Glomerular endothelial cell (primary cell): ENCODE results near the gene KIF3C. TPM values are rescaled to one million over a fixed set of nuclear protein-coding genes. Genes with fewer than 3 reads are reported as not detected.
A peak's percentile ranks its signal among the peaks of the same experiment; 100 is the strongest.
"Not testable (repeated sequence)": the region's sequence is repeated elsewhere in the genome, so short reads cannot be mapped to it uniquely, and the experiment has no call there.

Experiments
- DNase-seq: peaks from one replicate; pipeline ENCODE4 v3.0.0-alpha.2; 2011; ENCODE audit warnings: low read depth, low spot score; ENCODE audit errors: extremely low read depth
- total RNA-seq: library from RNA; depleted of rRNA; stranded (reverse); fragments of >200 nt; gene quantifications from 2 replicates; pipeline ENCODE4 v1.2.3, GENCODE V29; 2015

Gene KIF3C
- total RNA-seq, 1 donor from 2014 or later = 30.7 TPM

GRCh38 chr2:25966531-25967270 lies 15.6 kb downstream of the KIF3C start:
- no peak for DNase-seq

- DNase-seq = no peak
Measured at GRCh38 chr2:25964891-25965290, 17.4 kb downstream of the KIF3C start.

- DNase-seq = peak; percentile 90
Measured at GRCh38 chr2:25960920-25961319, 21.4 kb downstream of the KIF3C start.

- no peak for DNase-seq
Measured at GRCh38 chr2:25960396-25960795, 21.9 kb downstream of the KIF3C start.

- DNase-seq = not testable (repeated sequence)
Measured at GRCh38 chr2:25958611-25959010, 23.7 kb downstream of the KIF3C start.

- DNase-seq = no peak
Measured at GRCh38 chr2:25957743-25958142, 24.6 kb downstream of the KIF3C start.

- no peak for DNase-seq
Measured at GRCh38 chr2:25955869-25956535, 26.3 kb downstream of the KIF3C start.

GRCh38 chr2:25955036-25955435 lies 27.3 kb downstream of the KIF3C start:
- DNase-seq = no peak

GRCh38 chr2:25954199-25954752 lies 28.0 kb downstream of the KIF3C start:
- DNase-seq = no peak

- DNase-seq = peak; percentile 86
Measured at GRCh38 chr2:25951071-25951547, 31.2 kb downstream of the KIF3C start.

- DNase-seq = no peak
Measured at GRCh38 chr2:25948437-25948836, 33.9 kb downstream of the KIF3C start.

- no peak for DNase-seq
Measured at GRCh38 chr2:25941042-25941441, 41.3 kb downstream of the KIF3C start.

- no peak for DNase-seq
Measured at GRCh38 chr2:25939257-25939668, 43.0 kb downstream of the KIF3C start.

GRCh38 chr2:25938345-25938744 lies 44.0 kb downstream of the KIF3C start:
- no peak for DNase-seq

- DNase-seq = no peak
Measured at GRCh38 chr2:25936889-25937545, 45.3 kb downstream of the KIF3C start.

- no peak for DNase-seq
Measured at GRCh38 chr2:25933622-25934021, 48.7 kb downstream of the KIF3C start.

- DNase-seq = no peak
Measured at GRCh38 chr2:25929789-25930473, 52.4 kb downstream of the KIF3C start.

GRCh38 chr2:25928668-25929067 lies 53.6 kb downstream of the KIF3C start:
- DNase-seq = no peak

GRCh38 chr2:25926984-25927756 lies 55.1 kb downstream of the KIF3C start:
- no peak for DNase-seq

GRCh38 chr2:25922501-25922900 lies 59.8 kb downstream of the KIF3C start:
- DNase-seq = no peak
